ENCODE data around the gene ZMAT5.

- no peak for TF ChIP-seq EZH2 (IDR thresholded peaks at IDR 0.05; ENCODE audit: low read length)
- TF ChIP-seq, protein P1, sequence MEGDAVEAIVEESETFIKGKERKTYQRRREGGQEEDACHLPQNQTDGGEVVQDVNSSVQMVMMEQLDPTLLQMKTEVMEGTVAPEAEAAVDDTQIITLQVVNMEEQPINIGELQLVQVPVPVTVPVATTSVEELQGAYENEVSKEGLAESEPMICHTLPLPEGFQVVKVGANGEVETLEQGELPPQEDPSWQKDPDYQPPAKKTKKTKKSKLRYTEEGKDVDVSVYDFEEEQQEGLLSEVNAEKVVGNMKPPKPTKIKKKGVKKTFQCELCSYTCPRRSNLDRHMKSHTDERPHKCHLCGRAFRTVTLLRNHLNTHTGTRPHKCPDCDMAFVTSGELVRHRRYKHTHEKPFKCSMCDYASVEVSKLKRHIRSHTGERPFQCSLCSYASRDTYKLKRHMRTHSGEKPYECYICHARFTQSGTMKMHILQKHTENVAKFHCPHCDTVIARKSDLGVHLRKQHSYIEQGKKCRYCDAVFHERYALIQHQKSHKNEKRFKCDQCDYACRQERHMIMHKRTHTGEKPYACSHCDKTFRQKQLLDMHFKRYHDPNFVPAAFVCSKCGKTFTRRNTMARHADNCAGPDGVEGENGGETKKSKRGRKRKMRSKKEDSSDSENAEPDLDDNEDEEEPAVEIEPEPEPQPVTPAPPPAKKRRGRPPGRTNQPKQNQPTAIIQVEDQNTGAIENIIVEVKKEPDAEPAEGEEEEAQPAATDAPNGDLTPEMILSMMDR (optimal IDR thresholded peaks at IDR 0.05 in 1 of 3, IDR thresholded peaks at IDR 0.05 in 1 of 3, conservative IDR thresholded peaks at IDR 0.05 in 1 of 3; ENCODE audit: extremely low read depth in 1 of 3, insufficient read depth in 2 of 3, low read length in 3 of 3): no peak
Measured at GRCh38 chr22:29731058-29731850, 35.6 kb downstream of the ZMAT5 start.
